Transverse colon (tissue), 4 donors: ENCODE data around the gene BOD1. TPM values are rescaled to one million over a fixed set of nuclear protein-coding genes. Genes with fewer than 3 reads are reported as not detected.

ENCODE experiments used
- DNase-seq: peaks from one replicate; pipeline ENCODE4 v3.0.0-alpha.2; 2019
- H3K27ac ChIP-seq, 4 donors: fragments of 200-600 bp; sonication (generic); 2 replicates each; pipeline ENCODE4 v1.5.1; 2016 to 2018; ENCODE audit warnings: inconsistent platforms in 4 of 4
- H3K27me3 ChIP-seq: fragments of 200-600 bp; sonication (generic); 2 replicates; pipeline ENCODE4 v1.5.1; 2017; ENCODE audit warnings: inconsistent platforms
- H3K36me3 ChIP-seq, 4 donors: fragments of 200-600 bp; sonication (generic); 2 replicates each; pipeline ENCODE4 v1.5.1; 2017 to 2019; ENCODE audit warnings: inconsistent platforms in 4 of 4
- H3K4me1 ChIP-seq, 4 donors: fragments of 200-600 bp; sonication (generic); 2 replicates each; pipeline ENCODE4 v1.5.1; 2017 to 2020; ENCODE audit warnings: inconsistent platforms in 4 of 4
- H3K4me3 ChIP-seq, 4 donors: fragments of 200-600 bp; sonication (generic); 1 replicate in 1 of 4; 2 replicates in 3 of 4; pipeline versions ENCODE4 v1.5.1 to v1.6.1; 2017 to 2019; ENCODE audit warnings: inconsistent platforms in 4 of 4
- H3K9me3 ChIP-seq, 2 donors: fragments of 200-600 bp; sonication (generic); 2 replicates each; pipeline ENCODE4 v1.5.1; 2017 to 2019; ENCODE audit warnings: inconsistent platforms in 2 of 2
- CTCF ChIP-seq, 5 experiments: fragments of 200-600 bp in 3 of 5; fragments of 450-650 bp in 2 of 5; sonication (generic) in 3 of 5; IDR thresholded peaks; 1 replicate in 2 of 5; 2 replicates in 3 of 5; pipeline ENCODE4 v1.5.1; 2016 to 2017; ENCODE audit warnings: antibody characterized with exemption in 5 of 5, inconsistent platforms in 3 of 5, mild to moderate bottlenecking in 2 of 5, moderate library complexity in 1 of 5
- EP300 ChIP-seq: sonication (generic); formaldehyde crosslinking; IDR thresholded peaks from one replicate; pipeline ENCODE4 v1.6.1; 2017; ENCODE audit warnings: antibody characterized with exemption, low read depth
- POLR2A ChIP-seq: fragments of 450-650 bp; IDR thresholded peaks from one replicate; pipeline ENCODE4 v1.6.1; 2016; ENCODE audit warnings: antibody characterized with exemption, mild to moderate bottlenecking, moderate library complexity
- POLR2AphosphoS5 ChIP-seq, 3 donors: sonication (generic); formaldehyde crosslinking; IDR thresholded peaks; one replicate each; pipeline ENCODE4 v1.6.1; 2016; ENCODE audit warnings: antibody characterized with exemption in 3 of 3
- WGBS, 2 donors: methylation state at CpG; one replicate each; pipeline ENCODE4 v1.1.5; 2018; ENCODE audit warnings: low coverage in 1 of 2; 5-methylcytosine and 5-hydroxymethylcytosine counted together
- in situ Hi-C, 4 donors: fragments of 200-750 bp; cut with MboI; loops; one replicate each; pipeline versions ENCODE4 v1.15.0 to v1.15.1; 2017; ENCODE audit warnings: low sequenced_read_pairs in 3 of 4, low pct_ligation_motif_present in 1 of 4, low pct_unique_long_range_greater_than_20kb in 1 of 4
- intact Hi-C: fragments of 100-400 bp; cut with DNase I; formaldehyde crosslinking; loops from one replicate; pipeline ENCODE4 v1.15.1; 2023; ENCODE audit warnings: low total_unique reads
- total RNA-seq, 4 donors: library from RNA; depleted of rRNA; stranded (reverse); fragments of >200 nt; gene quantifications; one replicate each; pipeline ENCODE4 v1.1.0, GENCODE V29; 2016

Gene BOD1
- 10 to 100 TPM in 3 of 4 donors, 1 to 10 TPM in 1; 5.6 to 38.6 (median 26.7) TPM for total RNA-seq

DNA sequence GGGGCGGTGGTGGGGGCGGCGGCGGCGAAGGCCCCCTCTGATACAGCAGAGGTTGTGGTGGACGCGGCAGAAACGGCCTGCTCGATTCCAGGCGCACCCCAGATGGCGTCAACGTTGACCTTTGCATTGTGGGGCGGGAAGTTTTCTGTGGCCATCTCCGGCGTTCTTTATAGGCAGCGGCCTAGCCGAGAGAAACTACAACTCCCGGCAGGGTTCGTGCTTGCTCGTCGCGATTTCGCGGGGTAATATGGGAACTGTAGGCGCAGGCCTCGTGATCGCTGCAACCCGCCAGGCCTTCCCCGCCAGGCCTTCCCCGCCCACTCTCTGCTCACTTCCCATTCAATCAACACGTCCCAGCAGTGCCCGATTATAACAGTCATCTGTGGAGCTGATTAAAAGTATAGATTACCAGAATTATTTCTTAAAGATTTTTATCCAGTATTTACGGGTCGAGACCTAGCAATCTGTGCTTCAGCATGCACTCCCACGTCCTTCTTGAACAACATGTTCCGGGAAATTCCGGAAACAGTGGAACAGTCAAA lies at the start of gene BOD1:
Gene BOD1 (minus strand): TSS at position 74 of the 542 bp plus-strand sequence. CDS start 214 bp downstream, outside the sequence.
- H3K9me3 ChIP-seq: no peaks in the 10 kb centered on the region
- intact Hi-C loops (loop anchor here (10.0 kb wide), 1 partner anchor 268 kb away; the partner anchor contains the start of gene CPEB4), in situ Hi-C loops (loop anchor here (5.0 to 25.0 kb wide), 4 partner anchors 356 to 696 kb away; no protein-coding TSS in a partner anchor)

GRCh38 chr5:173665326-173665725 lies 48.9 kb upstream of the BOD1 start:
- 86% methylated on average over 4 of the region's 4 CpGs; no CpG with 5 or more reads in 1 of the 2 donors for WGBS, 2 donors
- in situ Hi-C loops (no loop called here), intact Hi-C loops (no loop called here)
- Histone ChIP-seq H3K36me3 (no peaks in the 10 kb centered on the region), H3K4me1 (no peaks in the 10 kb centered on the region), H3K9me3 (no peaks in the 10 kb centered on the region), H3K4me3 (no peak overlapping the region), H3K27ac (no peak overlapping the region), H3K27me3 (no peaks in the 10 kb centered on the region)
- no peak for TF ChIP-seq EP300
- no peak for TF ChIP-seq POLR2A
- TF ChIP-seq POLR2AphosphoS5 (IDR thresholded peaks at IDR 0.05): no peak
- DNase-seq: no peak

More for the DNA sequence above, at the start of gene BOD1:
- peak within 1 kb of the TSS; percentile 95 to 98 (median 96) for H3K27ac ChIP-seq
- TF ChIP-seq POLR2AphosphoS5 (IDR thresholded peaks at IDR 0.05): peak in 2 of 3 donors; percentile 61 to 79
- peak; percentile 52 for TF ChIP-seq POLR2A
- no peak for TF ChIP-seq CTCF (IDR thresholded peaks at IDR 0.05)
- H3K4me3 ChIP-seq: peak within 1 kb of the TSS; percentile 93 to 100 (median 96)
- H3K4me1 ChIP-seq: peaks cover 13 to 28% (median 20%) of the 10 kb centered on the region in 4 donors
- H3K27me3 ChIP-seq: no peaks in the 10 kb centered on the region
- WGBS, 2 donors: 4 to 17% methylated on average over 6 to 33 of the region's 37 CpGs
- no peaks in the 10 kb centered on the region for H3K36me3 ChIP-seq
- peak; percentile 97 for DNase-seq

DNA sequence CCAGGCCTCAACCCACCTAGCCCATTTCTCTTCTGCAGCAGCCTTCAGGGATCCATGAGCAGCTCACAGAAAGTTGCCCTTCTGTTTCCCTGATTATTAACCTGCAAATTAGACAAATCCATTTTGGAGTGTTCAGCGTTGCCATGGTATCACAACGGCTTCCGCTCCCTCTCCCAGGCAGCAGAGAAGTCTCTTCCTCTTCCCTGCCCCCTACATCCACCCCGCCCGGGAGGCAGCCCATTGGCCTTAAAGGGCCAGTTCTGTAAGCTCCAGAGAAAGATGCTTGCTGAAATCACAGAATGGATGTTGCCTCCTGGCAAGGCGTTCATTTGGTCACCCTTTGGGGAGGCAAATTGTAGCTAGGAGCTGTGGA lies 47.7 kb upstream of the BOD1 start:
- in situ Hi-C loops (no loop called here), intact Hi-C loops (no loop called here)
- Histone ChIP-seq H3K9me3 (no peaks in the 10 kb centered on the region), H3K4me1 (no peaks in the 10 kb centered on the region), H3K36me3 (no peaks in the 10 kb centered on the region), H3K27ac (no peak overlapping the region), H3K27me3 (no peaks in the 10 kb centered on the region), H3K4me3 (no peak overlapping the region)
- no peak for DNase-seq
- TF ChIP-seq CTCF (IDR thresholded peaks at IDR 0.05): no peak
- TF ChIP-seq EP300: no peak
- no peak for TF ChIP-seq POLR2AphosphoS5 (IDR thresholded peaks at IDR 0.05)
- no peak for TF ChIP-seq POLR2A
- WGBS, 2 donors: 41% methylated on average over 6 of the region's 6 CpGs; no CpG with 5 or more reads in 1 of the 2 donors

DNA sequence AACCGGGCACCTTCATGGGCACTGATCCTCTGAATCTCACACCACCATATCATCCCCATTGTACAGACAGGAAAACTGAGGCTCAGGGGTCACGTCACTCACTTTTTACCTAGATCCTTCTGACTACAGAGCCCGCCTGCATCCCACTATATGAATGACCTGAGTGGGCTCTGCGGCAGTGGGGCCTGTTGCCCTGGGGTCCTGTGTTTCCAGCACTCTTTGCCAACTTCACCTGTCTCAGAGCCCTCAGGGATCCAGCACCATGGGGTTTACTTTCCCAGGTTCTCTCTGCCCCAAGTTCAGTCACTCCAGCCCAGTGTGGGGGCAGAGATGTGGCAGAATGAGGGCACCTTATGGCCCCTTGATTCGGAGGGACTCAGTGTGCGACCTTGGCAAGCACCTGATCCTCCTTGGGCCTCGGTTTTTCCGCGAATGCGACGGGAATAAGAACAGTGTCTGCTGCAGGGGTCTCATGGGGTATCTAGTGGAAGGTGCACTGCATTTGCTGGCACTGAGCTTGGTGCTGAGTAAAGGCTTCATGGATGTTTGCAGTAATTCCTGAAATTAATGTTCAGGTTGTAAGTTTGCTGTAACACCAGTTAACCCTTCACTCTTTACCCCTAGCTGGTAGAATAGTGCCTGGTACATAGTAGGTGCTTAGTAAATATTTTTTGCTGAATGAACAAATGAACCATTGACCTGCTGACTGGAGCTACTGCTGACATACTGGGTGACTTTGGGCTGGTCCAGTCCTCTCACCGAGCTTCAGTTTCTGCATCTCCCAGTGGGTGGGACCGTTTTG lies 47.1 kb upstream of the BOD1 start:
- DNase-seq: no peak
- no peak for TF ChIP-seq POLR2AphosphoS5 (IDR thresholded peaks at IDR 0.05)
- no peak for TF ChIP-seq POLR2A
- TF ChIP-seq EP300: no peak
- no peak for TF ChIP-seq CTCF (IDR thresholded peaks at IDR 0.05)
- H3K36me3 ChIP-seq: no peaks in the 10 kb centered on the region
- 90% methylated on average over 13 of the region's 13 CpGs; no CpG with 5 or more reads in 1 of the 2 donors for WGBS, 2 donors
- intact Hi-C loops: no loop called here
- in situ Hi-C loops: no loop called here
- no peak overlapping the region for H3K27ac ChIP-seq
- H3K27me3 ChIP-seq: no peaks in the 10 kb centered on the region
- no peaks in the 10 kb centered on the region for H3K9me3 ChIP-seq
- no peak overlapping the region for H3K4me3 ChIP-seq
- no peaks in the 10 kb centered on the region for H3K4me1 ChIP-seq
